GM13976 (cell line): ENCODE results near the gene GNG8.
A peak's percentile ranks its signal among the peaks of the same experiment; 100 is the strongest.

Experiments used
- DNase-seq: peaks from one replicate; pipeline ENCODE4 v3.0.0; 2012; ENCODE audit warnings: low spot score
- in situ Hi-C: fragments of 300-500 bp; cut with MboI; formaldehyde crosslinking; loops from one replicate; pipeline ENCODE4 v1.12.0; 2022; ENCODE audit warnings: low sequenced_read_pairs, mixed read lengths, inconsistent platforms; ENCODE audit not compliant: unreplicated experiment
- TF ChIP-seq, protein P1 (sequence below): IDR thresholded peaks from 2 replicates; pipeline ENCODE4 v1.5.1; 2012; ENCODE audit warnings: borderline replicate concordance, mild to moderate bottlenecking; ENCODE audit not compliant: insufficient read depth; ENCODE audit errors: extremely low read depth, missing control alignments, control extremely low read depth

GNG8 gene

DNA sequence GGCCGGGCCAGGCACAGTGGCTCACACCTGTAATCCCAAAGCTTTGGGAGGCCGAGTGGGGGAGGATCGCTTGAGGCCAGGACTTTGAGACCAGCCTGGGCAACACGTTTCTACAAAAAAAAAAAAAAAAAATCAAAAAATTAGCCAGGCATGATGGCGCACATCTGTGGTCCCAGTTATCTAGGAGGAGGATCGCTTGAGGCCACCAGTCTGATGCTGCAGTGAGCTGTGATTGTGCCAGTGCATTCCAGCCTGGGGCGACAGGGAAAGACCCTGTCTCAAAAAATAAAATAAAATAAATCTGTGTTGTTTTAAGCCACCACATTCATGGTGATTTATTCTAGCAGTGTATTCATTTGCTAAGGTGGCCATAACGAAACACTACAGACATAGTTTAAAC is 29.1 kb upstream of the GNG8 start:
- no peak for DNase-seq
- TF ChIP-seq, protein P1, sequence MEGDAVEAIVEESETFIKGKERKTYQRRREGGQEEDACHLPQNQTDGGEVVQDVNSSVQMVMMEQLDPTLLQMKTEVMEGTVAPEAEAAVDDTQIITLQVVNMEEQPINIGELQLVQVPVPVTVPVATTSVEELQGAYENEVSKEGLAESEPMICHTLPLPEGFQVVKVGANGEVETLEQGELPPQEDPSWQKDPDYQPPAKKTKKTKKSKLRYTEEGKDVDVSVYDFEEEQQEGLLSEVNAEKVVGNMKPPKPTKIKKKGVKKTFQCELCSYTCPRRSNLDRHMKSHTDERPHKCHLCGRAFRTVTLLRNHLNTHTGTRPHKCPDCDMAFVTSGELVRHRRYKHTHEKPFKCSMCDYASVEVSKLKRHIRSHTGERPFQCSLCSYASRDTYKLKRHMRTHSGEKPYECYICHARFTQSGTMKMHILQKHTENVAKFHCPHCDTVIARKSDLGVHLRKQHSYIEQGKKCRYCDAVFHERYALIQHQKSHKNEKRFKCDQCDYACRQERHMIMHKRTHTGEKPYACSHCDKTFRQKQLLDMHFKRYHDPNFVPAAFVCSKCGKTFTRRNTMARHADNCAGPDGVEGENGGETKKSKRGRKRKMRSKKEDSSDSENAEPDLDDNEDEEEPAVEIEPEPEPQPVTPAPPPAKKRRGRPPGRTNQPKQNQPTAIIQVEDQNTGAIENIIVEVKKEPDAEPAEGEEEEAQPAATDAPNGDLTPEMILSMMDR = no peak
- in situ Hi-C loops = loop anchor here (10.0 kb wide), 1 partner anchor 130 kb away; no protein-coding TSS in a partner anchor

DNA sequence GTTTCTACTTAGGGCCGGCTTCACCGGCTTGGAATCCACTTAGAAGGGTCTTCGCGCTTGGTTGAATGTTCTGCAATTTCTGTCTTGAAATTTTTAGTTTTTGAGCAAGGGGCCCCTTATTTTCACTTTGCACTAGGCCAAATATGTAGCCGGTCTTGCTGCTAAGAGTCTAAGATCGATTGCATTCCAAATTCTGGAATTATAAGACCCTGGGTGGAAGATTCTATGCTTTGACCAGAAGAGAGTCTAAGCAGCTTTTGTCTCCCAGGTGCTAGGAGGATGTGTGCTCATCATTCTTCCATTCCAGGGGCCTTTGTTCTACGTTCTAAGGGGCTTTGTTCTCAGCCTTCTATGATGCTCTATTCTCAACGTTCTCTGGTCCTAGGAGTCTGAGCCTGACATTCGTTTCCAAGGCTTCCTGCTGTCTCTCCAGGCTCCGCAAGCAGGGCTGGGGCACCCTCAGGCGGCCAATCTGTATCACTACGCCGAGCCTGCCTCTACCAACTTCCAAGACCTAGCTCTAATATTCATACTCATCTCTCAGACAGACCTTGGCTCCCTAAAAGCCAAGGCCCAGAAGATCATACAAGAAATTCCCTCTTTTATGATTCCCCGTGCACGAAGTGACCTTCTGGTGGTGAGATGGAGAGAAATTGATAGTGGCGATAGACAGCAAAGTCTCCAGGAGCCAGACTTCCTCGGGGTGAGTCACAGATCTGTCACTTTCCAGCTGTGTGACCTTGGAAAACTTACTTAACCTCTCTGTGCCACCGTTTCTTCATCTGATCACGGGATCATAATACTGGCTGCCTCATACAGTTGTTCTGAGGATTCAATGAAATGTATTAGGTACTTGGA is 26.0 kb upstream of the GNG8 start:
- TF ChIP-seq, protein P1 = peak; percentile 83
- in situ Hi-C loops = loop anchor here (5.0 to 10.0 kb wide), 2 partner anchors 50 to 127 kb away; no protein-coding TSS in a partner anchor
- peak; percentile 81 for DNase-seq

DNA sequence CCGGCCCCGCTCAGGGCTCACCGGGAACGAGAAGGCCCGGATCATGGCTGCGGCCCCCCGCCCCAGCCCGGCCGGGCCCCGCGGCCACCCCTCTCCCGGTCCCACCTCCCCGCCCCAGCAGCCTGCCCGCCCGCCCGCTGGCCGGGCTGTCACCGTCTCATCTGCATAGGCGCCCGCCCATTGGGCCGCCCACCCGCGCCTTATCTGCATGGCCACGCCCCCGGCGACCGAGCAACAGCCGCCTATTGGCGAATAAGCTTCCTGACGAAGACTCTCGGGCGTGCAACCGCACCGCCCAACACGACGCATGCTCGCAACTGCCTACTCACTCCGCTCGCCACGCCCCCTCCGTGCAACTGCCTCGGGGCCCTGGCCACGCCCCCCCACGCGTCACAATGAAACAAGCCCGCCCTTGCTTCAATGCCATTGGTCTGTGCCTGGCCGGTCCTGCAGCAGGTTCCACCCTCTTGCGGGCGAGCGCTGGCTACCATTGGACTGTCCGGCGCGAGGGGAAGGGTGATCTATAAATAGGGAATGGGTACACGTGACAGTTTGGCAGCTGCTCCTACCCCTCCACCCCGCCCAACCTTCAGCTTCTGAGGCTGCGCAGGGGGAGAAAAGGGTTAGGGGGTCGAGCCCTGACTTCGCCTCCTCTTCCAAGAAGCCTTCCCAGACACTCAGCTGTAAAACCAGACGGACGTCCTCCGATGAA is 25.2 kb upstream of the GNG8 start, which contains the start of gene DACT3:
Gene DACT3 (minus strand): TSS at position 163 of the 712 bp plus-strand sequence. CDS start 118 bp downstream, at position 45.
- in situ Hi-C loops = loop anchor here (5.0 to 10.0 kb wide), 2 partner anchors 49 to 126 kb away; no protein-coding TSS in a partner anchor
- TF ChIP-seq, protein P1 = no peak
- DNase-seq = peak; percentile 100

DNA sequence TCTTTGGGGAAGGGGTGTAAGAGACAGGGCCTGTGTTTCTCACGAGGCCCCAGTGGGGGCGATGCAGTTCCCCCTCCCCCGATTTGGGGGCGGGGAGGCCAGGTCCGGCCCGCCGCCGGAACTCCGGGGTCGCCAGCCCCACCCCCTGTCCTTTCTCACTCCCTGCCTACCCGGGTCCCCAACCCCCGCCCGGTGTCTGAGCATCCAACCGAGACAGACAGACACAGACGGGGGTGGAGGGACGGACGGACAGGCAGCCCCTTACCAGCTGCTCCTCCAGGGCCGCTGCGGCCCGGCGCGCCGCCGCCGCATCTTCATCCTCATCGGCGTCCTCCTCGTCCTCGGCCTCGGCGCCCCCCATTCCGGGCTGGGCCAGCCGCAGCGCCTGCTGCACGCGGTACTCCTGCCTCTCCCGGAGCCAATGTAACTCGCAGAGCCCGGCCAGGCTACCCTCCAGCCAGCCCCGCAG is 24.6 kb upstream of the GNG8 start:
- TF ChIP-seq, protein P1 = no peak
- in situ Hi-C loops = loop anchor here (5.0 to 10.0 kb wide), 2 partner anchors 48 to 126 kb away; no protein-coding TSS in a partner anchor
- DNase-seq = no peak

DNA sequence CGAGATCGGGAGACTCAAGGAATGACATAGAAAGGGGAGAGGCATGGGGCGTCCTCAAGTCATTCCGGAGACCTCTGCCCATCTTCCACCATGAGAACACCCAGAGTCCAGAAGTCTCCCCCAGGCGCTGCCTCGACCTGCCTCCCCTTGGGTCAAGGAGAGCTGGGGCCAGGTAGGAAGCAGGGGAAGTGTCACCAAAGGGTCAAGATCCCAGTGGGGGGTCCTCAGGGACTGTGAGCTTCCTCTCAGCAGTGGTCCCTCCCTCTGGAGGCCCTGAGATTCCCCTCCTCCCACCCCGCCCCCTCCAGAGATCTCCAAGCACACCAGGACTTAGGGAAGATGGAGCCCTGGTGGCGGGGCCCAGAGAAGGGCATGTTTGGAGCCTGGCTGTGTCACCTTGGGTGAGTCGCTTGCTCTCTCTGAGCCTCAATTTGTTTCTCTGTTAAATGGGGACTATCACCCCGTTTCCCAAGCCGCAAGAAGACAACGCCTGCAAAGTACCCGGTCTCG is 24.1 kb upstream of the GNG8 start:
- in situ Hi-C loops = loop anchor here (5.0 to 10.0 kb wide), 2 partner anchors 48 to 125 kb away; no protein-coding TSS in a partner anchor
- DNase-seq = no peak
- TF ChIP-seq, protein P1 = no peak
